ENCODE measurements around the gene TMEM119.

TMEM119 gene

DNA sequence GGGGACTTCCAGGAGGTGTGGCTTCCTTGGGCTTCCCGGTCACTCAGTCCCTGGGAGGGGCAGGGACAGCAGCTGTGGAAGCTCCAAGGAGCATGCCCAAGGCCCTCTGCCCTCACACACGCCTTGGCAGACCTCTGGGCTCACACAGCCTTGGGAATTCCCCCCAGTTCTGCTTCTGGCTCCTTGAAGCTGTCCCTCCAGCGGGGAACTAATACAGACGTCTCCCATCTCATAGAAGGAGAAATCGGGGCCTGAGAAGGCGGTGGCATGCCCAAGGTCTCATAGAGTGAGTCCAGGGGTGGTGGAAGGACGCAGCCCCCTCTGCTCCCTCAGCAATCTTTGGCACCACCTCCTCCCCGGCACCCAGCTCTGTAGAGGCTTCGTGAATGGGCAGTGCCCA, 15.7 kb upstream of the TMEM119 start:
- no peak for ATAC-seq
- H3K9me3 Mint-ChIP-seq: peaks cover 6% of the 10 kb centered on the region
- peaks cover 4% of the 10 kb centered on the region for H3K27me3 Mint-ChIP-seq
- H3K36me3 Mint-ChIP-seq: peaks cover 7% of the 10 kb centered on the region
- peak overlapping the region; percentile 86 for H3K27ac Mint-ChIP-seq
- H3K4me3 Mint-ChIP-seq: no peak overlapping the region
- peaks cover 67% of the 10 kb centered on the region for H3K4me1 Mint-ChIP-seq

DNA sequence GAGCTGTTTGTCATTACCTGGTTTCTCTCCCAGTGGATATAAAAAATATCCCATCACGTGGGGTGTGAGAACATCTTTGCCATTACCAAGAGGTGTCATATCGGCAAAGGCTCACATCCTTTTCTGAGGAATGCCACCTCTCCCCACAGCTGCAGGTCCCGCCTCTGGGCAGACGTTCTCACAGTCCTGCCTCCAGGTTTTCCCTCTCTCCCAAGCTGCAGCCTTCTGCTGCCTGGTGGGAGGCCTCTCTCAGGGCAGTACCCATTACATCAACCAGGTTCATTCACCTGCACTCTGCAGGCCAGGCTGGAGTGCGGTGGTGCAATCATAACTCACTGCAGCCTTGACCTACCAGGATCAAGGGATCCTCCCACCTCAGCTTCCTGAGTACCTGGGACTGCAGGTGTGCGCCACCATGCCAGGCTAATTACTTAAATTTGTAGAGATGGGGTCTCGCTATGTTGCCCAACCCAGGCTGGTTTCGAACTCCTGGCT, 15.0 kb upstream of the TMEM119 start:
- Mint-ChIP-seq H3K36me3 (peaks cover 7% of the 10 kb centered on the region), H3K4me3 (no peak overlapping the region), H3K4me1 (peaks cover 60% of the 10 kb centered on the region), H3K27me3 (peaks cover 11% of the 10 kb centered on the region), H3K27ac (peak overlapping the region; percentile 86), H3K9me3 (peaks cover 6% of the 10 kb centered on the region)
- ATAC-seq: no peak

DNA sequence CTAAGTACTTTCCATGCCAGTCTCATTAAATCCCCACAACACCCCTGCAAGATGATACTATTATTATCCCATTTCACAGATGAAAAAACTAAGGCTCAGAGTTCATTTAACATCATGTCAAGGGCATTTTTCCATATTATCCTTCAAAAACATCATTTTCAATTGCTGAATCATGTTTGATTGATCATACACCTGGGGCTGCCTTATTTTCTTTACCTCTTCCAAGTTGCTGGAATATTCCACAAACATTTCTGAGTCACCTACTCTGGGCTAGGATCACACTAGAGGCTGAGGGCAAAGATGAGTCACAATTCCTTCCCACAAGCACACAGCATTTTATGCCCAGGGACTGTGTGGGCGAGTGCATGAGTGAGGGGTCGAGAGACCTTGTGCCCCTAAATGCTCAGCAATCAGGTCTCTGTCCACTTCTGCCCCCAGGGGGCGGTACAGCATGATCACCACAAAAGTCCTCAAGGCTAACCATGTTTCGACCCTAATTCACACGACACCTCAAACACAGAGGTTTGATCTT, 14.1 kb upstream of the TMEM119 start:
- peaks cover 55% of the 10 kb centered on the region for H3K4me1 Mint-ChIP-seq
- H3K27ac Mint-ChIP-seq: peak overlapping the region; percentile 86
- peaks cover 17% of the 10 kb centered on the region for H3K27me3 Mint-ChIP-seq
- peaks cover 6% of the 10 kb centered on the region for H3K9me3 Mint-ChIP-seq
- peaks cover 7% of the 10 kb centered on the region for H3K36me3 Mint-ChIP-seq
- peak; percentile 16 for ATAC-seq
- H3K4me3 Mint-ChIP-seq: no peak overlapping the region

DNA sequence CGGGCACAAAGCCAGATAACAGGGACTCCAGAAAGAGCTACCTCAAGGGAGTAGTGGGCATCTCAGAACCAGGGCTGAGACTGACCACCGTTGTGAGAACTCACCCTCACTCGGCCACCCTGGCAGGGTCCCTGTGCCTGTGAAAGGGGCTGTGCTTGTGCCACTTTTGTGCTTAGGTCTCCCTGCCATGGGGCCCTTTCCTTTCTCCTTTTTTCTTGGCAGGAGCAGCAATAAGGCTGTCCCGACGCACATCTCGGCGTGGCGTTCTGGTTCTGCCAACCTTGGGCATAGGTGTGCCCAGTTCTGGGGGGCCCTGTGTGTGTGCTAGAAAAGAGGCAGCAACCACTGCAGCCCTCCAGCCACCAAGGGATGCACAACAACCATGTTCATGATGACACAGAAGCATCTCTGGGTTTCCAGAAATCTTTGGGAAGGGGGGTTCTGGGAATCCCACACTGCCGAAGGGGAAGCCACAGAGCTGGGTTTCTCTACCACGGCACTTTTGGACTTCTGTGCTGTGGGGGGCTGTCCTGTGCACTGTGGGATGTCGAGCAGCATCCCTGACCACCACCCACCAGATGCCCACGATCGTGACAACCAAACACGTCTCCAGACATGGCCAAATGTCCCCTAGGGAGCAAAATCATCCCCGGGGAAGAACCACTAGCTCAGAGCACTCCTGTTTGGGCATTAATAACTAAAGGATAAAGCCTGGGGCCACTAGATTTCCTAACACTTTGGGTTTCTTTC, 13.1 kb upstream of the TMEM119 start:
- ATAC-seq: no peak
- Mint-ChIP-seq H3K36me3 (peaks cover under 1% of the 10 kb centered on the region), H3K9me3 (no peaks in the 10 kb centered on the region), H3K4me3 (no peak overlapping the region), H3K4me1 (peaks cover 50% of the 10 kb centered on the region), H3K27ac (peak overlapping the region; percentile 86), H3K27me3 (peaks cover 17% of the 10 kb centered on the region)

DNA sequence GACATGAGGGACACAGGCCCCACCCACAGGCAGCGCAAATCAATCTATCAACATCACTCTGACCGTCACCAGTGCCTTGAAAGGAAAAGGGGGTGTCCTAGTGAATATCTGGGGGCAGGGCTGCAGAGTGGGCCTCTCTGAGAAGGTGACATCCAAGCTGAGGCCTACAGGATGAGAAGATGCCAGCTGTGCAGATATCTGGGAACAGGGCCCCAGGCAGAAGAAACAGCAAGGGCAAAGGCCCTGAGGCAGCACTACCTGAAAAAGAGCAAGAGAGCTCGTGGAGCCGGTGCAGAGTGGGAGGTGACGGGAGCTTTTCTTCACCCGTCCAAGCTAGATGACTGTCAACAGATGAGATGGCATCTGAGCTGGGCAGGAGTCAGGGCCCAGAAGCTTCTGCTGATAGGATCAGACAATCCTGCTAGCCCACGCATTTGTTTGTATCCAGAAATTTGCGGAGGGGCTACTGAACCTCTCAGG, 12.5 kb upstream of the TMEM119 start:
- Mint-ChIP-seq H3K9me3 (peaks cover 5% of the 10 kb centered on the region), H3K27me3 (peaks cover 17% of the 10 kb centered on the region), H3K4me3 (no peak overlapping the region), H3K27ac (peak overlapping the region; percentile 30), H3K4me1 (peaks cover 55% of the 10 kb centered on the region), H3K36me3 (no peaks in the 10 kb centered on the region)
- ATAC-seq: no peak

DNA sequence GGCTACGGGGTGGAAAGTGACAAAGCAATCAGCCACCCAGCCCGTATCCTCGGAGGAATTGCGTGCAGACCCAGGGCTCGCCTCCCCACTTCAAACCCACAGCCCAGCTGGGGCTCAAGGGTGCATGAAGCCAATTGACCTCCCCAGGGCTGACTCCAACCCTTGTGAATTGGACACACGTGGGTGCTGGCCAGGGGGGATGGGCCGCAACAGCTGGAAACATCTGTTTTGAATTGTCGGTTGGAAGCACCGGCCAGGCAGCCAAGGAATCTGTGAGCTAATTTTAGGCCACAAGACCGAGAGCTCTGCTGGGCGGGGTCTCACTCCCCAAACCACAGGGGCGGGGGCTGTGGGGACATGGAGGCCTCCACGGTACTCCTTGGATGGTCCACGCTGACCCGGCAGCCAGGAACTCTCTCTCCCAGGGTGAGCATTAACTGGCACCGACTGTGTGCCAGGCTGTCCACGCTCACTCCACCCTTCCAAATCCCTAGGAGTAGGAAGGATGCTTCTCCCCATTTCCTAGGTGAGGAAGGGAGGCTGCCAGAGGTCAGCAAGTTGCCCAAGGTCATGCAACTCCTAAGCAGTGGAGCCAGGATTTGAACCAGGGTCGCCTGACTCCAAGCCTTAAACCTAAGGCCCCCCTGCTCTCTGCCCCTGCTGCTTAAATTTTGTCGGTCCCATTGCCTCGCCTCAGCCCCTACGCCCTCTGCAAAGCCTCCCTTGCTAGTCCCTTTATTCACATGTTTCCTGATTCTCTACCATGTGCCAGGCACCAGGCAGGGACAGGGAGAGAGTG, 11.9 kb upstream of the TMEM119 start:
- peak; percentile 59 for ATAC-seq
- no peaks in the 10 kb centered on the region for H3K36me3 Mint-ChIP-seq
- no peak overlapping the region for H3K4me3 Mint-ChIP-seq
- H3K4me1 Mint-ChIP-seq: peaks cover 53% of the 10 kb centered on the region
- peaks cover 17% of the 10 kb centered on the region for H3K27me3 Mint-ChIP-seq
- H3K27ac Mint-ChIP-seq: peak overlapping the region; percentile 30
- peaks cover 5% of the 10 kb centered on the region for H3K9me3 Mint-ChIP-seq

DNA sequence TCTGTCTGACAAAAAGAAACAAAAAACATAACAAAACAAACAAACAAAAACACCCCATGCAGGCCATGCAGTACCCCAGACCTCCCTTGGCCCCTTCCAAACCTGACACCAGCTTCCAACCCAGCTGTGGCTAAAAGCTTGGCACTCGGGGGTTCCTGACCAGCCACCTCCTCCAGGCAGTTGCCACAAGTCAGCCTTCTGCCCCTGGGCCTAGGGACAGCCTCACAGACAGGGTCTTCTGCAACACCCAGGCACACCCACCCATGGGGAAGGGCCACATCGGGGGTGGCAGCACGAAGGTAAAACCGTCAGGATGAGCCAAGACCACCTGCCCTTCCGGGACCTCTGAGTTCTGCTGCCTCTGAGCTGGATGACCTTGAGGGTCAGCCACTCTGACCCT, 10.7 kb upstream of the TMEM119 start:
- no peak for ATAC-seq
- Mint-ChIP-seq H3K4me3 (no peak overlapping the region), H3K27ac (peak overlapping the region; percentile 66), H3K4me1 (peaks cover 41% of the 10 kb centered on the region), H3K27me3 (peaks cover 17% of the 10 kb centered on the region), H3K36me3 (no peaks in the 10 kb centered on the region), H3K9me3 (peaks cover 5% of the 10 kb centered on the region)

DNA sequence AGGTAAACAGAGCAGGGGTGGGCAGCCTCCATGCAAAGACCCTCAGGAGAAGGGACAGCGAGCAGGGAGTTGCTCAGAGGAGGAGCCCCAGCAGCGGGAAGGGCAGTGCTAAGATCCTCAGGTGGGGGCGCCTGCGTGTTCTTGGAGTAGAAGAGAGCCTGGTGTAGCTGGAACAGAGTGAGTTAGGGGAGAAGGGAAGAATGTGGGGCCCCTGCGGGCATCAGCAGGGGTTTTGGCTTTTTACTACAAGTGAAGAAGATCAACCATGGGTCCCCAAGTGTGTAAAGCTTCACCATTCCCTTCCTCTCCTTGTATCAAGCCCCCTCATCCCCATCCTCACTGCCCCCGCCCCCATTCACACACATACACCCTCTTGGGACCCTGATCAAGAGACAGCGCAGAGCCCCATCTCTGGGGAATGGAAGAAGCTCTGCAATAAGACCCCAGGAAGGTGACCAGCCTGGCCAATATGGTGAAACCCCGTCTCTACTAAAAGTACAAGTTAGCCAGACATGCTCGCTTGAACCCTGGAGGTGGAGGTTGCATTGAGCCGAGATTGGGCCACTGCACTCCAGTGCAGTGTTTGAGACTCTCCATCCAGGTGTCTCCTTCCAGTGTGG, 10.2 kb upstream of the TMEM119 start:
- Mint-ChIP-seq H3K27me3 (peaks cover 17% of the 10 kb centered on the region), H3K4me1 (peaks cover 36% of the 10 kb centered on the region), H3K36me3 (no peaks in the 10 kb centered on the region), H3K9me3 (peaks cover 5% of the 10 kb centered on the region), H3K4me3 (no peak overlapping the region), H3K27ac (peak overlapping the region; percentile 66)
- ATAC-seq: no peak

DNA sequence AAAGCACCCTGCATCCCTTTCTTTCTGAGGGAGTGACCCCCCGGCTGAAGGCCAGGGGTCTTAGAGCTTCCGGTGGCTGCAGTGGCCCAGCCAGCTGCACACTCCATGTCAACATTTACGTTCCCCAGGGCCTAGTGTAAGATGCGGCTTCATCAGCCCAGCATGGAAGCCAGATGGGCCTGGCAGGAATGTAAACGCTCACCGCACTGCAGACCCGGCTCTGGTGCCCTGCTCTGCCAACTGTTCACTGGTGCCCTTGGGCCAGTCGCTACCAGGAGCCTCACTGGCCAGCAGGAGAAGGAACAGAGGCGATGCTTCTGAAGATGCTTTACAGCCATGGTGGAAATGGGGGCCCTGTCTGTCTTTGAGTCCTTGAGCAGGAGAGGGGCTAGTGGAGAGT, 8.6 kb upstream of the TMEM119 start:
- ATAC-seq: no peak
- Mint-ChIP-seq H3K4me1 (peaks cover 20% of the 10 kb centered on the region), H3K9me3 (peaks cover 5% of the 10 kb centered on the region), H3K27ac (peak overlapping the region; percentile 66), H3K4me3 (no peak overlapping the region), H3K36me3 (no peaks in the 10 kb centered on the region), H3K27me3 (peaks cover 17% of the 10 kb centered on the region)

DNA sequence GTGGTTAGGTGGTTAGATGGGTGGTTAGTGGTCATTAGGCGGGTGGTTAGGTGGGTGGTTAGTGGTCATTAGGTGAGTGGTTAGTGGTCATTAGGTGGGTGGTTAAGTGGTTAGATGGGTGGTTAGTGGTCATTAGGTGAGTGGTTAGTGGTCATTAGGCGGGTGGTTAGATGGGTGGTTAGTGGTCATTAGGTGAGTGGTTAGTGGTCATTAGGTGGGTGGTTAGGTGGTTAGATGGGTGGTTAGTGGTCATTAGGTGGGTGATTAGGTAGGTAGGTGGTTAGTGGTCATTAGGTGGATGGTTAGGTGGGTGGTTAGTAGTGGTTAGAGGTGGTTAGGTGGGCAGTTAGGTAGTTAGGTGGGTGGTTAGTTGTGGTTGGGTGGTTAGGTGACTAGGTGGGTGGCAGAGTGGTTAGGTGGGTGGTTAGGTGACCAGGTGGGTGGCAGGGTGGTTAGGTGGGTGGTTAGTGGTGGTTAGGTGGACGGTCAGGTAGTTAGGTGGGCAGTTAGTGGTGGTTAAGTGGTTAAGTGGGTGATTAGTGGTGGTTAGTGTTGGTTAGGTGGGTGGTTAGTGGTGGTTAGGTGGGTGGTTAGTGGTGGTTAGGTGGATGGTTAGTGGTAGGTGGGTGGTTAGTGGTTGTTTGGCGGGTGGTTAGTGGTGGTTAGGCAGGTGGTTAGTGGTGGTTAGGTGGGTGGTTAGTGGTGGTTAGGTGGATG, 8.0 kb upstream of the TMEM119 start:
- peaks cover 5% of the 10 kb centered on the region for H3K9me3 Mint-ChIP-seq
- H3K36me3 Mint-ChIP-seq: no peaks in the 10 kb centered on the region
- H3K4me1 Mint-ChIP-seq: peaks cover 19% of the 10 kb centered on the region
- H3K27ac Mint-ChIP-seq: peak overlapping the region; percentile 66
- H3K4me3 Mint-ChIP-seq: no peak overlapping the region
- peaks cover 17% of the 10 kb centered on the region for H3K27me3 Mint-ChIP-seq
- no peak for ATAC-seq

DNA sequence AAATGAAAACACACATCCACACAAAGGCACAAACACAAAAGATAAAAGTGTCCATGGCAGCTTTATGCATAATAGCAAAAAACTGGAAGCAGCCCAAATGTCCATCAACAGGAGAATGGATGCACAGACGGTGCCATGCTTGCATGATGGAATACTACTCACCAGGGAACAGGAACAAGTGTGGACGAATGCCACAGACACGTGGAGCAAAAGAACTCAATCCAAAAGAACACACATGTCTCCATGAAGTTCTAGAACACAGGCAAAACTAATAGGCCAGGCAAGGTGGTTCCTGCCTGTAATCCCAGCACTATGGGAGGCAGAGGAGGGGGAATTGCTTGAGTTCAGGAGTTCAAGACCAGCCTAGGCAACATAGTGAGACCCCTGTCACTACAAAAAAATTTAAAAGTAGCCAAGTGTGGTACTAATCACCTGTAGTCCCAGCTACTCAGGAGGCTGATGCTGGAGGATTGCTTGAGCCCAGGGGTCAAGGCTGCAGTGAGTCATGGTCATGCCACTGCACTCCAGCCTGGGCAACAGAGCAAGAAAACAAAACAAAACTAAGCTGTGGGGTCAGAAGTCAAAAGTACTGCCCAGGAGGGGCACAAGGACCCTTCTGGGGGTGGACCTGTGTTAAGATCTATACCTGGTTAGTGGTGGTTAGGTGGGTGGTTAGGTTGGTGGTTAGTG, 7.3 kb upstream of the TMEM119 start:
- no peak overlapping the region for H3K4me3 Mint-ChIP-seq
- no peaks in the 10 kb centered on the region for H3K36me3 Mint-ChIP-seq
- peaks cover 5% of the 10 kb centered on the region for H3K9me3 Mint-ChIP-seq
- no peak for ATAC-seq
- peak overlapping the region; percentile 66 for H3K27ac Mint-ChIP-seq
- peaks cover 17% of the 10 kb centered on the region for H3K27me3 Mint-ChIP-seq
- H3K4me1 Mint-ChIP-seq: peaks cover 19% of the 10 kb centered on the region

DNA sequence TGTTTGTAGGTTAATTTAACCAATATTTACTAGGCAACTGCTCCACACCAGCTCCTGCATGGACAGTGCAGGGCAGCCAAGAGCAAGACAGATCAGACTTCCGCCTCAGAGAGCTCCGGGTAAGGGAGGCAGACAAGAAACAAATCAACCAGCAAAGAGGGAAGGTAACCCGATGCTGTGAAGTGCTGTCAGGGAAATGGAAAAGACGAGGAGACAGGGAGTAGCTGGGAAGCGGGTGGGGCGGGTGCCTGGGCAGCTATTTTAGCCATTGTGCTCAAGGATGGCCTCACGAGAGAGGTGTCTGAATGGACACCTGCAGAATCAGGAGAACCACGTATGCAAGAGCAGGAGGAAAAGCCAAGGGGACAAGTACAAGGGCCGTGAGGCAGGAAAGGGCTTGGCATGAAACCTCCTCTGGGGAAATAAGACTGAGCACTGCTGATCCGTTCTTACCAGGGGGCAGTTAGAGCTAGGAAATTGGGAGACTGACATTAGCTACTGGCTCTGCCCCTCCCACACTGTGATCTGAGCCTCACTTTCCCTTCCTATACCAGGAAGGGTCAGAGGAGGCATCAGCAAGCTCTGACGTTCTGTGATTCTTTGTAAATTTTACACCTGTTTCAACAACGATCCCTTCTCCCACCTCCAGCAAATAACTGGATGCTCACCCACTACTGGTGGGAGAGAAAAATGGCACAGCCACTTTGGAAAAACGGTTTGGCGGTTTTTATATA, 6.5 kb upstream of the TMEM119 start:
- Mint-ChIP-seq H3K27ac (peak overlapping the region; percentile 66), H3K27me3 (peaks cover 17% of the 10 kb centered on the region), H3K9me3 (peaks cover 5% of the 10 kb centered on the region), H3K36me3 (no peaks in the 10 kb centered on the region), H3K4me3 (no peak overlapping the region), H3K4me1 (peaks cover 19% of the 10 kb centered on the region)
- no peak for ATAC-seq

DNA sequence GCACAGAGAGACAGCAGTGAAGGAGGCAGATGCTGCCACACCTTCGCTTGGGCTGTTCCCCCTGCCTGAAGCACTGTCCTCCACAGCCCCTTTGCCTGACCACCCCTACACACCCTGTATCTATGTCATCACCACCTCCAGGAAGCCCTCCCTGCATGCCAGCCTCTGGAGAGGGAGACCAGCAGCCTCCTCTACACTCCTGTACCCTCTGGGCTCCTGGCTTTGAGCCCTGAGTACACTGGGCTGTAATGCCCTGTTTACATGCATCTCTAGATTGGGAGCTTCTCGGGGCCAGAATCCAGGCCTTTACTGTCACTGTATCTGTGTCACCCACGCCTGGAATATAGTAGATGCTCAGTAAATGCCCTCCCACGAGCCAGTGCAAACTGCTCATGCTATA, 5.9 kb upstream of the TMEM119 start:
- Mint-ChIP-seq H3K27ac (peak overlapping the region; percentile 40), H3K36me3 (no peaks in the 10 kb centered on the region), H3K4me3 (no peak overlapping the region), H3K9me3 (peaks cover 5% of the 10 kb centered on the region), H3K27me3 (peaks cover 15% of the 10 kb centered on the region), H3K4me1 (peaks cover 19% of the 10 kb centered on the region)
- no peak for ATAC-seq

All from stimulated activated memory B cell treated with anti-CD40 and anti-IgM and Interleukin-4, amounts not matched to agents 10 μg/mL and 1 μg/mL and 100 μg/mL, for 72 hours (primary cell).